ENCODE measurements around the gene ATOX1. TPM values are rescaled to one million over a fixed set of nuclear protein-coding genes. Genes with fewer than 3 reads are reported as not detected.

Gene ATOX1
- total and polyA plus RNA-seq, 2 of the 8 experiments (the other 6 are each of a cell fraction or from before 2014, with no cell fraction given), result 79.9 to 232 TPM

- DNase-seq (ENCODE audit: low read depth in 1 of 2, low spot score in 2 of 2) (no peak), FAIRE-seq (no peak)
- Histone ChIP-seq H3K4me1 (replicated peaks in 1 of 4; ENCODE audit: control insufficient read depth in 3 of 4, insufficient read depth in 4 of 4, low read length in 3 of 4) (peaks cover 1 to 15% (median 5%) of the 10 kb centered on the region in 4 experiments; a peak in 5 of 7 replicates), H3K14ac (ENCODE audit: insufficient read length) (no peak overlapping the region), H3K79me1 (ENCODE audit: low read depth, low read length) (no peaks in the 10 kb centered on the region), H2BK12ac (ENCODE audit: low read depth, low read length) (no peak overlapping the region), H3K23me2 (ENCODE audit: low read depth, low read length) (peaks cover 5% of the 10 kb centered on the region), H3K4me3 (ENCODE audit: extremely low read depth in 1 of 4, insufficient read depth in 2 of 4, low read depth in 3 of 4, low read length in 4 of 4) (peak overlapping the region; percentile 79 to 99 (median 98)), H2AFZ (ENCODE audit: low read length) (no peak overlapping the region), H3K4ac (replicated peaks; ENCODE audit: insufficient read length, low read depth, low read length) (no peak overlapping the region), H4K5ac (ENCODE audit: insufficient read length, low read depth, low read length) (no peak overlapping the region), H3K9ac (replicated peaks in 1 of 4; ENCODE audit: extremely low read depth in 1 of 4, low read depth in 3 of 4, low read length in 3 of 4) (peak overlapping the region; percentile 92 to 97 (median 96)), H3K79me2 (ENCODE audit: control insufficient read depth in 1 of 2, insufficient read depth in 2 of 2, low read length in 2 of 2) (peaks cover 53 to 62% of the 10 kb centered on the region in 2 experiments), H3K36me3 (ENCODE audit: control insufficient read depth in 2 of 4, insufficient read depth in 4 of 4, low read length in 3 of 4) (peaks cover 0 to 18% (median 5%) of the 10 kb centered on the region in 4 experiments; a peak in 4 of 8 replicates), H3K4me2 (ENCODE audit: insufficient read depth in 1 of 2, low read depth in 2 of 2, low read length in 2 of 2) (peak overlapping the region; percentile 86 to 90), H2BK20ac (ENCODE audit: low read length) (no peak overlapping the region), H2BK120ac (replicated peaks; ENCODE audit: low read depth, low read length) (no peak overlapping the region), H3K27me3 (replicated peaks in 1 of 4; ENCODE audit: control insufficient read depth in 3 of 4, extremely low read depth in 1 of 4, insufficient read depth in 3 of 4, low read length in 3 of 4) (no peaks in the 10 kb centered on the region), H4K8ac (ENCODE audit: extremely low read depth, insufficient read depth, low read length) (no peak overlapping the region; the same call in 1 of the 2 replicates), H4K20me1 (replicated peaks in 1 of 2; ENCODE audit: control insufficient read depth in 1 of 2, insufficient read depth in 2 of 2, low read length in 2 of 2) (peaks cover 37 to 45% of the 10 kb centered on the region in 2 experiments), H3K56ac (replicated peaks; ENCODE audit: insufficient read length, low read depth, low read length) (no peak overlapping the region), H3K9me3 (ENCODE audit: insufficient read depth in 2 of 2, low read depth in 1 of 2, low read length in 1 of 2) (no peaks in the 10 kb centered on the region), H2BK5ac (ENCODE audit: low read depth, low read length) (peak overlapping the region; percentile 82; the same call in 1 of the 2 replicates), H3K18ac (ENCODE audit: extremely low read depth, low read length) (no peak overlapping the region), H3K23ac (ENCODE audit: insufficient read length) (no peak overlapping the region), H4K91ac (replicated peaks; ENCODE audit: insufficient read length, low read length) (no peak overlapping the region), H2AK5ac (ENCODE audit: low read depth, low read length) (no peak overlapping the region), H3K27ac (ENCODE audit: low read depth, low read length) (0 out of 2 replicates have a peak overlapping the region, but pooled peaks have one; percentile 90), H2BK15ac (ENCODE audit: low read length) (no peak overlapping the region)
- ChIA-PET CTCF (ENCODE audit: partially characterized antibody) (interaction anchor here (1.1 to 1.3 kb wide), 2 partner anchors 12 to 42 kb away, joined by 3 to 4 read pairs; no protein-coding TSS in a partner anchor), POLR2A (ENCODE audit: partially characterized antibody) (interaction anchor here (0.7 to 6.7 kb wide), 9 partner anchors 8 to 308 kb away, joined by 3 to 182 read pairs (median 37); partner anchors contain the start of gene ATOX1)
- TF ChIP-seq CHD1 (IDR thresholded peaks at IDR 0.05; ENCODE audit: low read depth, low read length) (0 out of 2 replicates have a peak, but pooled peaks have one; percentile 33), HDAC6 (IDR thresholded peaks at IDR 0.05; ENCODE audit: low read depth, low read length) (no peak), POLR2A (IDR thresholded peaks at IDR 0.05; ENCODE audit: control extremely low read depth in 1 of 2, low read depth in 2 of 2, low read length in 2 of 2) (peak in 1 of 2 experiments; percentile 55), TCF12 (IDR thresholded peaks at IDR 0.05; ENCODE audit: low read depth, low read length) (no peak), RFX5 (IDR thresholded peaks at IDR 0.05; ENCODE audit: borderline replicate concordance, low read depth, low read length) (no peak), RXRA (IDR thresholded peaks at IDR 0.05; ENCODE audit: insufficient read depth, low read depth, low read length) (no peak), MAX (IDR thresholded peaks at IDR 0.05) (no peak)
- 5% methylated on average over 18 of the region's 18 CpGs; no CpG with 5 or more reads in 1 of the 2 experiments for WGBS, 2 experiments (ENCODE audit: extremely low coverage in 1 of 2, insufficient coverage in 1 of 2, insufficient read length in 1 of 2, insufficient replicate concordance in 2 of 2, low coverage in 1 of 2, low lambda C conversion rate in 2 of 2, missing lambda C conversion rate in 1 of 2)
These were observed 14.6 kb upstream of the ATOX1 start for GRCh38 chr5:151772846-151773561.

All from H1 (cell line).